HepG2 (cell line): ENCODE measurements around the gene MALT1. TPM values are rescaled to one million over a fixed set of nuclear protein-coding genes. Genes with fewer than 3 reads are reported as not detected.

Source experiments
- ARID2 ChIP-seq: sonication (generic); formaldehyde crosslinking; IDR thresholded peaks from 2 replicates; pipeline ENCODE4 v1.8.1; 2022; ENCODE audit warnings: mild to moderate bottlenecking, missing genetic modification reagents, borderline replicate concordance
- MED8 ChIP-seq: sonication (generic); formaldehyde crosslinking; IDR thresholded peaks from 2 replicates; pipeline ENCODE4 v1.8.1; 2023; ENCODE audit warnings: mild to moderate bottlenecking, missing genetic modification reagents; ENCODE audit not compliant: insufficient replicate concordance
- NFE2 ChIP-seq: sonication (generic); formaldehyde crosslinking; IDR thresholded peaks from 2 replicates; pipeline ENCODE4 v1.4.0; 2020; ENCODE audit warnings: missing genetic modification reagents
- PRDM15 ChIP-seq: sonication (generic); formaldehyde crosslinking; IDR thresholded peaks from 2 replicates; pipeline ENCODE4 v1.4.0; 2020; ENCODE audit warnings: missing genetic modification reagents
- RBAK ChIP-seq: sonication (generic); formaldehyde crosslinking; IDR thresholded peaks from 2 replicates; pipeline ENCODE4 v1.5.1; 2020; ENCODE audit warnings: mild to moderate bottlenecking, missing genetic modification reagents
- RBFOX2 ChIP-seq: fragments of 200-400 bp; formaldehyde crosslinking; IDR thresholded peaks from 2 replicates; pipeline ENCODE4 v1.6.1; 2017; ENCODE audit warnings: low read depth, mild to moderate bottlenecking, low read length
- RXRA ChIP-seq: sonication (generic); formaldehyde crosslinking; IDR thresholded peaks from 2 replicates; pipeline ENCODE4 v1.5.1; 2020; ENCODE audit warnings: missing genetic modification reagents
- SRSF9 ChIP-seq: fragments of 200-400 bp; formaldehyde crosslinking; IDR thresholded peaks from 2 replicates; pipeline ENCODE4 v1.6.1; 2018; ENCODE audit warnings: borderline replicate concordance, mild to moderate bottlenecking, low read depth, low read length; ENCODE audit not compliant: insufficient read depth, poor library complexity, severe bottlenecking
- ZFP36L1 ChIP-seq: sonication (generic); formaldehyde crosslinking; IDR thresholded peaks from 2 replicates; pipeline ENCODE4 v1.8.0; 2022; ENCODE audit warnings: mild to moderate bottlenecking, missing genetic modification reagents, moderate library complexity
- ZFP41 ChIP-seq: sonication (generic); formaldehyde crosslinking; IDR thresholded peaks from 2 replicates; pipeline ENCODE4 v1.4.0; 2020; ENCODE audit warnings: mild to moderate bottlenecking, missing genetic modification reagents, borderline replicate concordance
- ZNF24 ChIP-seq: fragments of 450-650 bp; IDR thresholded peaks from 2 replicates; pipeline ENCODE4 v1.6.1; 2017; ENCODE audit warnings: antibody characterized with exemption, mild to moderate bottlenecking
- ZNF260 ChIP-seq: sonication (generic); formaldehyde crosslinking; IDR thresholded peaks from 2 replicates; pipeline ENCODE4 v1.4.0; 2020; ENCODE audit warnings: missing genetic modification reagents, low read depth, mild to moderate bottlenecking, borderline replicate concordance
- ZNF512 ChIP-seq: sonication (generic); formaldehyde crosslinking; IDR thresholded peaks from 2 replicates; pipeline ENCODE4 v1.4.0; 2020; ENCODE audit warnings: mild to moderate bottlenecking, missing genetic modification reagents
- ZNF546 ChIP-seq: sonication (generic); formaldehyde crosslinking; conservative IDR thresholded peaks from 2 replicates; pipeline ENCODE4 v1.8.1; 2023; ENCODE audit warnings: mild to moderate bottlenecking, missing genetic modification reagents
- ZNF563 ChIP-seq: sonication (generic); formaldehyde crosslinking; IDR thresholded peaks from 2 replicates; pipeline ENCODE4 v1.8.0; 2022; ENCODE audit warnings: mild to moderate bottlenecking, moderate library complexity, missing genetic modification reagents
- ZNF619 ChIP-seq: sonication (generic); formaldehyde crosslinking; IDR thresholded peaks from 2 replicates; pipeline ENCODE4 v1.4.0; 2020; ENCODE audit warnings: mild to moderate bottlenecking, missing genetic modification reagents
- ZNF7 ChIP-seq: IDR thresholded peaks from 2 replicates; pipeline ENCODE4 v1.6.1; 2016; ENCODE audit warnings: missing biosample characterization, missing genetic modification reagents
- polyA plus RNA-seq, 8 experiments: library from polyadenylated mRNA; depleted of rRNA in 3 of 8; stranded (reverse) in 7 of 8; unstranded in 1 of 8; fragments of >200 nt; fragmentation: Illumina TruSeq in 4 of 8; extraction: Trizol in 4 of 8; gene quantifications; 2 replicates each; pipeline versions ENCODE4 v1.2.1 to v1.2.3, GENCODE V29; 2011 to 2016; ENCODE audit warnings: low read depth in 4 of 8, missing spikeins in 1 of 8, mixed read lengths in 1 of 8; ENCODE audit not compliant: insufficient read depth in 1 of 8
- total RNA-seq, 5 experiments: library from RNA; depleted of rRNA; stranded (reverse); fragments of >200 nt; fragmentation: Illumina TruSeq; extraction: Trizol; gene quantifications; 2 replicates each; pipeline ENCODE4 v1.2.3, GENCODE V29; 2016; ENCODE audit warnings: low read depth in 1 of 5
- TF ChIP-seq, protein P1 (sequence below): sonication (generic); formaldehyde crosslinking; IDR thresholded peaks from 2 replicates; pipeline ENCODE4 v1.9.0; 2022; ENCODE audit warnings: missing genetic modification reagents, mild to moderate bottlenecking, borderline replicate concordance
- TF ChIP-seq, protein P2 (sequence below): sonication (generic); formaldehyde crosslinking; conservative IDR thresholded peaks from 2 replicates; pipeline ENCODE4 v1.5.0; 2020; ENCODE audit warnings: missing genetic modification reagents

The MALT1 gene
- total and polyA plus RNA-seq, 2 of the 13 experiments (the other 11 are each of a cell fraction or from before 2014, with no cell fraction given) = 43.9 to 89.0 TPM

- TF ChIP-seq PRDM15 (CRISPR knock-in tag) = peak; percentile 52; the same call in 1 of the 2 replicates
- no peak for TF ChIP-seq RXRA (CRISPR knock-in tag)
- TF ChIP-seq MED8 (CRISPR knock-in tag) = no peak
- no peak for TF ChIP-seq RBAK (CRISPR knock-in tag)
- no peak for TF ChIP-seq ZFP41 (CRISPR knock-in tag)
- TF ChIP-seq ZNF7 (CRISPR knock-in tag) = no peak
- no peak for TF ChIP-seq ZNF24
- TF ChIP-seq, protein P1, sequence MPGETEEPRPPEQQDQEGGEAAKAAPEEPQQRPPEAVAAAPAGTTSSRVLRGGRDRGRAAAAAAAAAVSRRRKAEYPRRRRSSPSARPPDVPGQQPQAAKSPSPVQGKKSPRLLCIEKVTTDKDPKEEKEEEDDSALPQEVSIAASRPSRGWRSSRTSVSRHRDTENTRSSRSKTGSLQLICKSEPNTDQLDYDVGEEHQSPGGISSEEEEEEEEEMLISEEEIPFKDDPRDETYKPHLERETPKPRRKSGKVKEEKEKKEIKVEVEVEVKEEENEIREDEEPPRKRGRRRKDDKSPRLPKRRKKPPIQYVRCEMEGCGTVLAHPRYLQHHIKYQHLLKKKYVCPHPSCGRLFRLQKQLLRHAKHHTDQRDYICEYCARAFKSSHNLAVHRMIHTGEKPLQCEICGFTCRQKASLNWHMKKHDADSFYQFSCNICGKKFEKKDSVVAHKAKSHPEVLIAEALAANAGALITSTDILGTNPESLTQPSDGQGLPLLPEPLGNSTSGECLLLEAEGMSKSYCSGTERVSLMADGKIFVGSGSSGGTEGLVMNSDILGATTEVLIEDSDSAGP = 0 out of 2 replicates have a peak, but pooled peaks have one; percentile 22
- TF ChIP-seq ZNF619 (CRISPR knock-in tag) = no peak
- TF ChIP-seq, protein P2, sequence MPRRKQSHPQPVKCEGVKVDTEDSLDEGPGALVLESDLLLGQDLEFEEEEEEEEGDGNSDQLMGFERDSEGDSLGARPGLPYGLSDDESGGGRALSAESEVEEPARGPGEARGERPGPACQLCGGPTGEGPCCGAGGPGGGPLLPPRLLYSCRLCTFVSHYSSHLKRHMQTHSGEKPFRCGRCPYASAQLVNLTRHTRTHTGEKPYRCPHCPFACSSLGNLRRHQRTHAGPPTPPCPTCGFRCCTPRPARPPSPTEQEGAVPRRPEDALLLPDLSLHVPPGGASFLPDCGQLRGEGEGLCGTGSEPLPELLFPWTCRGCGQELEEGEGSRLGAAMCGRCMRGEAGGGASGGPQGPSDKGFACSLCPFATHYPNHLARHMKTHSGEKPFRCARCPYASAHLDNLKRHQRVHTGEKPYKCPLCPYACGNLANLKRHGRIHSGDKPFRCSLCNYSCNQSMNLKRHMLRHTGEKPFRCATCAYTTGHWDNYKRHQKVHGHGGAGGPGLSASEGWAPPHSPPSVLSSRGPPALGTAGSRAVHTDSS (CRISPR knock-in tag) = no peak
- no peak for TF ChIP-seq ARID2 (CRISPR knock-in tag)
- no peak for TF ChIP-seq ZNF260 (CRISPR knock-in tag)
- peak; percentile 41; the same call in 1 of the 2 replicates for TF ChIP-seq ZNF546 (CRISPR knock-in tag)
- no peak for TF ChIP-seq ZFP36L1 (CRISPR knock-in tag)
- no peak for TF ChIP-seq SRSF9
- peak; percentile 74 for TF ChIP-seq RBFOX2
- peak; percentile 74; the same call in 1 of the 2 replicates for TF ChIP-seq ZNF563
- TF ChIP-seq ZNF512 (CRISPR knock-in tag) = no peak
- TF ChIP-seq NFE2 (CRISPR knock-in tag) = no peak
Measured at GRCh38 chr18:58671632-58672564, 633 bp downstream of the MALT1 start (continued).
